ENCODE measurements around the gene PANX3.

Gene PANX3

GRCh38 chr11:124618863-124619262, 7.6 kb downstream of the PANX3 start:
- no peak for DNase-seq

- peak; percentile 93 for DNase-seq
Observed at GRCh38 chr11:124622531-124623451, 11.6 kb downstream of the PANX3 start, which contains the start of gene TBRG1. TBRG1 (plus strand) TSS chr11:124622864; CDS start chr11:124623084, 220 bp downstream.

GRCh38 chr11:124623861-124624525, 12.8 kb downstream of the PANX3 start:
- peak; percentile 21 for DNase-seq

- no peak for DNase-seq
Observed at GRCh38 chr11:124625504-124626168, 14.4 kb downstream of the PANX3 start.

GRCh38 chr11:124627546-124627945, 16.3 kb downstream of the PANX3 start:
- no peak for DNase-seq

GRCh38 chr11:124629961-124630360, 18.7 kb downstream of the PANX3 start:
- DNase-seq: no peak

- no peak for DNase-seq
Observed at GRCh38 chr11:124633355-124633754, 22.1 kb downstream of the PANX3 start.

GRCh38 chr11:124635932-124636331, 24.7 kb downstream of the PANX3 start:
- no peak for DNase-seq

GRCh38 chr11:124638500-124638899, 27.3 kb downstream of the PANX3 start:
- no peak for DNase-seq

- no peak for DNase-seq
Observed at GRCh38 chr11:124639186-124639585, 28.0 kb downstream of the PANX3 start.

GRCh38 chr11:124640666-124641065, 29.4 kb downstream of the PANX3 start:
- no peak for DNase-seq

GRCh38 chr11:124642628-124643027, 31.4 kb downstream of the PANX3 start:
- no peak for DNase-seq

- DNase-seq: no peak
Observed at GRCh38 chr11:124643042-124643604, 31.9 kb downstream of the PANX3 start.

GRCh38 chr11:124643605-124644425, 32.6 kb downstream of the PANX3 start:
- peak; percentile 92 for DNase-seq

- DNase-seq: peak; percentile 75
Observed at GRCh38 chr11:124644426-124645280, 33.4 kb downstream of the PANX3 start.

GRCh38 chr11:124646148-124646547, 34.9 kb downstream of the PANX3 start:
- DNase-seq: no peak

- no peak for DNase-seq
Observed at GRCh38 chr11:124648610-124649009, 37.4 kb downstream of the PANX3 start.

GRCh38 chr11:124656774-124657630, 45.8 kb downstream of the PANX3 start:
- peak; percentile 33 for DNase-seq

- DNase-seq: peak; percentile 50
Observed at GRCh38 chr11:124657904-124658303, 46.7 kb downstream of the PANX3 start.

GRCh38 chr11:124658501-124658900, 47.3 kb downstream of the PANX3 start:
- no peak for DNase-seq
